Stimulated activated CD8-positive, alpha-beta memory T cell treated with anti-CD3 and anti-CD28 coated beads, Interleukin-15, amount 100 ng/mL, for 24 hours (primary cell): ENCODE data around the gene MAP3K20.
"Not testable (repeated sequence)": the region's sequence is repeated elsewhere in the genome, so short reads cannot be mapped to it uniquely, and the experiment has no call there.

Source experiments
- DNase-seq: peaks from one replicate; pipeline ENCODE4 v3.0.0-alpha.2; 2020; ENCODE audit warnings: low read depth

The MAP3K20 gene

GRCh38 chr2:173075781-173076580 is at the start of gene MAP3K20:
MAP3K20 (plus strand) TSS chr2:173075846; CDS start chr2:173091032, 15,186 bp downstream.
- peak; percentile 13 for DNase-seq

GRCh38 chr2:173026479-173026878 is 49.2 kb upstream of the MAP3K20 start:
- no peak for DNase-seq

- DNase-seq, result peak; percentile 32
These were observed 48.2 kb upstream of the MAP3K20 start for GRCh38 chr2:173027181-173028128.

GRCh38 chr2:173028141-173028540 is 47.5 kb upstream of the MAP3K20 start:
- DNase-seq, result no peak

- DNase-seq, result no peak
These were observed 47.0 kb upstream of the MAP3K20 start for GRCh38 chr2:173028671-173029070.

GRCh38 chr2:173030561-173031490 is 44.8 kb upstream of the MAP3K20 start:
- DNase-seq, result no peak

GRCh38 chr2:173032032-173032431 is 43.6 kb upstream of the MAP3K20 start:
- DNase-seq, result no peak

- no peak for DNase-seq
These were observed 42.6 kb upstream of the MAP3K20 start for GRCh38 chr2:173033084-173033483.

GRCh38 chr2:173034143-173034542 is 41.5 kb upstream of the MAP3K20 start:
- DNase-seq, result no peak

- DNase-seq, result no peak
These were observed 38.2 kb upstream of the MAP3K20 start for GRCh38 chr2:173037245-173038120.

GRCh38 chr2:173038257-173038656 is 37.4 kb upstream of the MAP3K20 start:
- DNase-seq, result not testable (repeated sequence)

- no peak for DNase-seq
These were observed 34.9 kb upstream of the MAP3K20 start for GRCh38 chr2:173040729-173041128.

- no peak for DNase-seq
These were observed 32.2 kb upstream of the MAP3K20 start for GRCh38 chr2:173043476-173043875.

- no peak for DNase-seq
These were observed 31.6 kb upstream of the MAP3K20 start for GRCh38 chr2:173043897-173044519.

GRCh38 chr2:173044686-173045085 is 31.0 kb upstream of the MAP3K20 start:
- no peak for DNase-seq

GRCh38 chr2:173045181-173045580 is 30.5 kb upstream of the MAP3K20 start:
- DNase-seq, result no peak

- no peak for DNase-seq
These were observed 27.1 kb upstream of the MAP3K20 start for GRCh38 chr2:173048522-173048896.

- DNase-seq, result no peak
These were observed 26.6 kb upstream of the MAP3K20 start for GRCh38 chr2:173048897-173049661.

GRCh38 chr2:173049831-173050230 is 25.8 kb upstream of the MAP3K20 start:
- DNase-seq, result no peak

GRCh38 chr2:173050684-173051083 is 25.0 kb upstream of the MAP3K20 start:
- no peak for DNase-seq
